ENCODE data around the gene RNU5B-1. TPM values are rescaled to one million over a fixed set of nuclear protein-coding genes. Genes with fewer than 3 reads are reported as not detected.
A peak's percentile ranks its signal among the peaks of the same experiment; 100 is the strongest.
"Not testable (repeated sequence)": the region's sequence is repeated elsewhere in the genome, so short reads cannot be mapped to it uniquely, and the experiment has no call there.

The RNU5B-1 gene
- total RNA-seq (2014; rRNA removed; shearing (Covaris generic)), result not detected in 2 replicates

DNA sequence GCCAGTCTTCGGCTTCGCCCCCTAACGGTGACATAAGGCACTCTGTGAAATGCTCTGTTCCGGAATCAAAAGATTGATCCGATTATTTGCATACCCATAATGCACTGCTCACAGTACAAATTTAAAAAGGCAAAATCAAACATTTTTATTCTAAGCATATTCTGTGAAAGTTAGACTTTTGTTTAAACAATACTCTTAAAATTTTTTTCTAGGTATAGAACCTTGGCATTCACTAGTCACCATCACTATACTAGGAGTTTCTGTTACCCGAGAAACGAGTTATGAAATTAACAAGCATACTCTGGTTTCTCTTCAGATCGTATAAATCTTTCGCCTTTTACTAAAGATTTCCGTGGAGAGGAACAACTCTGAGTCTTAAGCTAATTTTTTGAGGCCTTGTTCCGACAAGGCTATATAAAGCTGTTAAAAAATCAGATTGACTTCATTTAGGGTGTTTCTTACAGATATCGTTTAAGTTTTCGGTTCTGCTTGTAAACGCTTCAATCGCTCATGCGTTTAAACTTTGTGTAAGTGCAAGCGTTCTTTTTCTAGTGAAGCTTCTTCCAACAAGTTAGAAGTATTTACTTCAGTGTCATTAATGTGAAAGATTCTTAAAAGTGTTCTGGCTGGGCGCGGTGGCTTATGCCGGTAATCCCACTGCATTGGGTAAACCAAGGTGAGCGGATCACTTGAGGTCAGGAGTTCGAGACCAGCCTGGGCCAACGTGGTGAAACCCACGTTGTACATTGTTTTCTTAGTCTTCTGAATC is at the start of gene RNU5B-1:
RNU5B-1 (plus strand) TSS at position 297 of the 769 bp plus-strand sequence.
- Histone ChIP-seq H3K4me3 (ENCODE audit: insufficient read depth, low read depth, low read length) (peak within 1 kb of the TSS; percentile 19), H3K27me3 (ENCODE audit: control insufficient read depth, insufficient read depth, low read length) (no peaks in the 10 kb centered on the region), H3K36me3 (replicated peaks; ENCODE audit: control insufficient read depth, insufficient read depth, low read length) (no peaks in the 10 kb centered on the region)
- peak; percentile 79 for DNase-seq

DNA sequence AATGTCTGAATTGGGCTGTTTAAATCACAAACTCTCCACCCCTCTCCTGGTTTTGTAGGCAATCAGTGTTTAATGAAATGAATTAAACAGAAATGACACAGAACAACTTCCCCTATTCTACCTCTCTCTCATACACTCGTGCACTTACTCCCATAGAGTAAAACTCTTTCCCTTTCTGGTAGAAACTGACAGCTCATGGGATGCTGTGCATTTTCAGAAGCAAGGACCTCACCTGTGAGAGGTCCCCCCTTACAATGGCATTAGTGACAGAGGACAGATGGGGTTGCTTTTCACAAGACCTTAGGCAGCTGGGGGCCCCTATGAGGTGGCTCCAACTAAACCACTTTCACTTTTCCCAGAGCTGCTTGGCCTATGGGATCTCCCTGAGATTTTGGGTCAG is 49.7 kb upstream of the RNU5B-1 start:
- DNase-seq, result no peak
- Histone ChIP-seq H3K27me3 (ENCODE audit: control insufficient read depth, insufficient read depth, low read length) (no peaks in the 10 kb centered on the region), H3K36me3 (replicated peaks; ENCODE audit: control insufficient read depth, insufficient read depth, low read length) (no peaks in the 10 kb centered on the region), H3K4me3 (ENCODE audit: insufficient read depth, low read depth, low read length) (no peak overlapping the region)

DNA sequence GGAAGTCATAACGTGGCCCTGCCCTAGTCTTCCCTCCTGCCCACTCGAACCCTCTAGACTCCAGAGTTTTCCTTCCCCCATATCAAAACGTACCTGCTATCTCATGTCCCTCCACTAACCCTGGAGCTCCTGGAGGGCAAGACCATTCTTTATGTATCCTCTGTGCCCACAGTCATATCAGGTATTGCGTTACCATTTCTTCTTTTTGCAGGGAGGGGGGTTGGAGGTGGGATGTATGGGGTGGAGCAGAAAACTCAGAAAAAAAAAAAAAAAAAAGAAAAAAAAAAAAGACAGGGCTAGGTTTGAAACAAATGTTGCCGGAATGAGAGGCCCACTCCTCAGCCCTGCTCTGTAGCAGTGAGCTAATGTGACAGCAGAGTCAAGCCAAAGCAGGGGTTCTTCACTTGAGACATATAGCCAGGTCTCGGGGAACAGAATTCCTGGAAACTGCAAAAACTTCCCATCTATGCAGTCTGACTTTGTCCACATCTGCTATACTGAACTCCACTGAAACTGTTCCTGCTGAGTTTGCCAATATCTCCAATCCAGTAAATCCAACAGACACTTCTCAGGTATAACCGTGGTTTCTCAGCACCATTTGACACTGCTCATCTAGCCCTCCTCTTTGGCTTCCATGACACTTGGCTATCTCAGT is 48.9 kb upstream of the RNU5B-1 start:
- no peak overlapping the region for H3K4me3 ChIP-seq (ENCODE audit: insufficient read depth, low read depth, low read length)
- H3K36me3 ChIP-seq (replicated peaks; ENCODE audit: control insufficient read depth, insufficient read depth, low read length), result no peaks in the 10 kb centered on the region
- no peaks in the 10 kb centered on the region for H3K27me3 ChIP-seq (ENCODE audit: control insufficient read depth, insufficient read depth, low read length)
- DNase-seq, result no peak

GRCh38 chr15:65258375-65259262 is 45.9 kb upstream of the RNU5B-1 start:
- H3K27me3 ChIP-seq (ENCODE audit: control insufficient read depth, insufficient read depth, low read length), result no peaks in the 10 kb centered on the region
- no peak for DNase-seq
- H3K36me3 ChIP-seq (replicated peaks; ENCODE audit: control insufficient read depth, insufficient read depth, low read length), result no peaks in the 10 kb centered on the region
- no peak overlapping the region for H3K4me3 ChIP-seq (ENCODE audit: insufficient read depth, low read depth, low read length)

DNA sequence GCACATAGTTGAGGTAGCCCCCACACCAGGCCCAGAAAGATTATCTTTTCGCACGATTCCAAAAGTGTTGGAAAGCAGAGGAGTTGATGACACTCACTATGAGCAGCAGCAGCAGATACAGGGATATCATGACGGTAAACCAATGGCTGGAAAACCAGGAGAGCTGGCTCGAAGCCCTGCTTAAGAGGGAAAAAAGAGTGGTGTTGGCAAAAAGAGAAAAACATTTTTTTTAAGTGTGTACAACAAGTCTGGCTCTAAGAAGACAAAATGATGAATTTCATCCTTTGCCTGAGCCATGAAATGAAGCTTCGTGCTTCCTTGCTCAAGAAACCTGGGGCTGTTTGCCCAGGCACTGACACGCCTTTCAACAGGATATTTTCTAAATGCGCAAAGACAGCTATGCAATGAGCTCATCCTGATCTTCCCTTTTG is 45.1 kb upstream of the RNU5B-1 start:
- no peak for DNase-seq
- no peaks in the 10 kb centered on the region for H3K36me3 ChIP-seq (replicated peaks; ENCODE audit: control insufficient read depth, insufficient read depth, low read length)
- no peak overlapping the region for H3K4me3 ChIP-seq (ENCODE audit: insufficient read depth, low read depth, low read length)
- H3K27me3 ChIP-seq (ENCODE audit: control insufficient read depth, insufficient read depth, low read length), result no peaks in the 10 kb centered on the region

DNA sequence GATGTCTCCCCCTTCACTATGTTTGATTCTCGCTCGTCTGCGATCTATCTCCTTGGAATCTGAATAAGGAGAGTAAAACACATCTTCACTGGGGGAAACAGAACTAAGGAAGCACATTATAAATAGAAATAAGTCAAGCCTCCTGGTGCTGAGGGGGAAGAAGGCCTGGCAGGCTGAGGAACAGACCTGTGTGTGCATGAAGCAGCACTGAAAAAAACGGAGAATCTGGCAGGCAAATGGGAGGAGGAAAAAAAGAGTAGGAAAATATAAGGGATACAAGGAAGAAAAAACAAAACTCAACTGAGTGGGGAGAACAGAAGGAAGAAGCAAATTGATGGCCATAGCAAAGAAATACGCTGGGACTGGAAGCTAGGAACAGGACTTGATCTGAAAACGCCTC is 43.5 kb upstream of the RNU5B-1 start:
- H3K27me3 ChIP-seq (ENCODE audit: control insufficient read depth, insufficient read depth, low read length), result no peaks in the 10 kb centered on the region
- DNase-seq, result no peak

DNA sequence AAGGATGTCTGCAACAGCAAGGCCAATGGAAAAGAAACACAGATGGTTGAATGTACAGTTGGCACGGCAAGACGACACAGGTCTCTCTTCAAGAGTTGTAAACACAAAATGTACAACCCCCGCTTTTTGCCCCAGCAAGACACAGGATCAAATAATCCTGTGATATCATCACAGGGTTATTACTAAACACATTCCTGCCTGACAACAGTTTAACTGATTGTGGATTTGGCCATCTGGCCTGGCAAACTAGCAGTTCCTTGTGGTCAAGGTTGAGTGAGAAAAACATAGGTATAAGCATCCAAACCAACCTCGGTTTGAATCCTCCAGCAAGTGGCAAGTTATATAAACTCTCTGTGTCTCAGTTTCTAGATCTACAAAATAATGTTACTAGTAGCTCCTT is 41.2 kb upstream of the RNU5B-1 start:
- Histone ChIP-seq H3K36me3 (replicated peaks; ENCODE audit: control insufficient read depth, insufficient read depth, low read length) (no peaks in the 10 kb centered on the region), H3K4me3 (ENCODE audit: insufficient read depth, low read depth, low read length) (no peak overlapping the region), H3K27me3 (ENCODE audit: control insufficient read depth, insufficient read depth, low read length) (no peaks in the 10 kb centered on the region)
- DNase-seq, result no peak

More for the DNA sequence above, 43.5 kb upstream of the RNU5B-1 start:
- Histone ChIP-seq H3K36me3 (replicated peaks; ENCODE audit: control insufficient read depth, insufficient read depth, low read length) (no peaks in the 10 kb centered on the region), H3K4me3 (ENCODE audit: insufficient read depth, low read depth, low read length) (no peak overlapping the region)

DNA sequence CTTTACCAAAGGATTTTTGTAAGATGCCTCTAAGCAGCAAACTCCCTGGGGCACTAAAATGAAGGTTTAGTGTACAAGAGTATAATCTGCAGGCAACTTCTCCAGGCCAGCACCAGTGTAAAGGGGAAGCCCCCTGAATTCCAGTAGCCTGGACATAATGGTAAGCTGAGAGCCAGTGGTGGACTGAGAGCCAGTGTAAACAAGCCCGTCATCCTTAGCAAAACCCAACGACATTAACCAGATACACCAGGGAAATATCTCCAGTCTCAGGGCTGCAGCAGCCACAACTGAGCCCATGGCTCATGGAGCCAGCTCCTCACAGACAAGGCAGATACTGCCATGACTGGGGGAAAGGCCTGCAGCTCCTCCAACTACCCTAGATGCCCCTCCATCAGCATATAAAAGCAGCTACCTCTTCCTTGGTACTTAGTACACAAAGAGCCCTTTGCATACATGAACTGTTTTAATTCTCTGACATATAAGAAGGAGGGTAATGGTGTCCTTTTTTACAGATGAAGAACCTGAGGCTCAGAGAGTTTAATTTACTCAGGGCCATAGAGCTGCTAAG is 39.5 kb upstream of the RNU5B-1 start:
- DNase-seq, result no peak
- Histone ChIP-seq H3K4me3 (ENCODE audit: insufficient read depth, low read depth, low read length) (no peak overlapping the region), H3K27me3 (ENCODE audit: control insufficient read depth, insufficient read depth, low read length) (no peaks in the 10 kb centered on the region), H3K36me3 (replicated peaks; ENCODE audit: control insufficient read depth, insufficient read depth, low read length) (no peaks in the 10 kb centered on the region)

- Histone ChIP-seq H3K36me3 (replicated peaks; ENCODE audit: control insufficient read depth, insufficient read depth, low read length) (no peaks in the 10 kb centered on the region), H3K4me3 (ENCODE audit: insufficient read depth, low read depth, low read length) (no peak overlapping the region), H3K27me3 (ENCODE audit: control insufficient read depth, insufficient read depth, low read length) (no peaks in the 10 kb centered on the region)
- DNase-seq, result no peak
Measured at GRCh38 chr15:65266469-65266868, 38.0 kb upstream of the RNU5B-1 start.

DNA sequence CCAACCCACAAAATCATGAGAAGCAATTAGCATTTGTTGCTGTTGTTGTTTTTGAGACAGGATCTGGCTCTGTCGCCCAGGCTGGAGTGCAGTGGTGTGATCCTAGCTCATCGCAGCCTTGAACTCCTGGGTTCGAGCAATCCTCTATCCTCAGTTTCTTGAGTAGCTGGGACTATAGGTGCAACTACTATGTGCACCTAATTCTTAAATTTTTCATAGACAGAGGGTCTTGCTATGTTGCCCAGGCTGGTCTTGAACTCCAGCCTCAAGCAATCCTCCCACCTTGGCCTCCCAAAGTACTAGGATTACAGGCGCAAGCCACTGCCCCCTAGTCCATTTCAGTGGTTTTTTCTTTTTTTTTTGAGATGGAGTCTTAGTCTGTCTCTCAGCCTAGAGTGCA is 36.1 kb upstream of the RNU5B-1 start:
- no peaks in the 10 kb centered on the region for H3K36me3 ChIP-seq (replicated peaks; ENCODE audit: control insufficient read depth, insufficient read depth, low read length)
- no peaks in the 10 kb centered on the region for H3K27me3 ChIP-seq (ENCODE audit: control insufficient read depth, insufficient read depth, low read length)
- no peak overlapping the region for H3K4me3 ChIP-seq (ENCODE audit: insufficient read depth, low read depth, low read length)
- DNase-seq, result no peak

DNA sequence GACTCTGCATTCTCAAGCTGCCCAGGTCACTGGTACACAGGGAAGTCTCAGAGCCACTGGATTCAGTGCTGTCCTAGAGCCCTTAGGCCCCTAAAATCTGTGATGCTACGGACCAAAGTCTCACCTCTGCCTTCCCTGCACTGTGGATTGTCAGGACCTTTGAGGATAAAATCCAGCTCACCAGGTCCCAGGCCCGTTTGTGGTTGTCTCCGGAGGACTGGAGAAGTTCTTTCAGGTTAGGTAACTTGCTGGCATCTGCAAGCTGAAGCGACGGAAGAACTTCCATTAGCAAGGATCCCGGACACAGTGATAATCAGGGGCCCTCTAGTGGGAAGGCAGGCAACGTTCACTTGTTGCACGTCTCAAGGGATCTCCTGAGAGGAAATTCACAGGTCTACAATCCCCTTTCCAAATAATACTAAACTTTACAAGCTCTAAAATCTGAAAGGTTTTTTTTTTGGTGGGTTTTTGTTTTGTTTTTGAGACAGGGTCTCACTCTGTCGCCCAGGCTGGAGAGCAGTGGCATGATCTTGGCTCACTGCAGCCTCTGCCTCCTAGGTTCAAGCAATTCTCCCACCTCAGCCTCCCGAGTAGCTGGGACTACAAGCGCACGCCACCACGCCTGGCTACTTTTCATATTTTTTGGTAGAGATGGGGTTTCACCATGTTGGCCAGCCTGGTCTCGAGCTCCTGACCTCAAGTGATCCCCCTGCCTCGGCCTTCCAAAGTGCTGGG is 33.5 kb upstream of the RNU5B-1 start:
- H3K27me3 ChIP-seq (ENCODE audit: control insufficient read depth, insufficient read depth, low read length); H3K36me3 ChIP-seq (replicated peaks; ENCODE audit: control insufficient read depth, insufficient read depth, low read length); H3K4me3 ChIP-seq (ENCODE audit: insufficient read depth, low read depth, low read length): not testable (repeated sequence)
- DNase-seq, result peak; percentile 83

GRCh38 chr15:65275104-65275727 is 29.3 kb upstream of the RNU5B-1 start:
- H3K27me3 ChIP-seq (ENCODE audit: control insufficient read depth, insufficient read depth, low read length), result no peaks in the 10 kb centered on the region
- no peaks in the 10 kb centered on the region for H3K36me3 ChIP-seq (replicated peaks; ENCODE audit: control insufficient read depth, insufficient read depth, low read length)
- no peak for DNase-seq
- H3K4me3 ChIP-seq (ENCODE audit: insufficient read depth, low read depth, low read length), result no peak overlapping the region

GRCh38 chr15:65275728-65276126 is 28.8 kb upstream of the RNU5B-1 start:
- DNase-seq, result no peak
- Histone ChIP-seq H3K36me3 (replicated peaks; ENCODE audit: control insufficient read depth, insufficient read depth, low read length) (no peaks in the 10 kb centered on the region), H3K4me3 (ENCODE audit: insufficient read depth, low read depth, low read length) (no peak overlapping the region), H3K27me3 (ENCODE audit: control insufficient read depth, insufficient read depth, low read length) (no peaks in the 10 kb centered on the region)

All from H7 (cell line).